HG02678 (cell line): ENCODE results near the gene SLC17A8.
"Not testable (repeated sequence)": the region's sequence is repeated elsewhere in the genome, so short reads cannot be mapped to it uniquely, and the experiment has no call there.

Source experiments
- ATAC-seq: cut with Tn5 transposase; IDR thresholded peaks from one replicate; pipeline ENCODE4 v1.9.1; 2021; ENCODE audit warnings: mild to moderate bottlenecking, moderate library complexity; ENCODE audit not compliant: unreplicated experiment

SLC17A8 gene

DNA sequence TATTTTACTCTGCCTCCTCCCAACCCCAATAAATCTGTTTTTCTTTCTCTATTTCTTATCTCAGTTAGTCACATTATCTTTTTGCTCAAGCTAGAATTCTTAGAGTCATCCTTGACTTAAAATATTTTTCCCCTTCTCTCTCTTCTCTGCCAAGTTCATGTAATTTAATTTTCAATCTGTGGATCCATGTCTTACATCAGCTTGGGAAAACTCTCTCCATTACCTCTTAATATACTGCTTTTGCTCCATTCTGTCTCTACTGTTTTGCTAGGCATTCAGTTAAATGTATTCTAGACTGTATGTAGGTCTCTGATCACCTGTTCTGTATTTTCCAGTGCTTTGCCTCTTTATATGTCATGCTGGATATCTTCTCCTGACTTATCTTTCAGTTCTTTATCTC, 65.8 kb downstream of the SLC17A8 start:
- ATAC-seq: no peak

DNA sequence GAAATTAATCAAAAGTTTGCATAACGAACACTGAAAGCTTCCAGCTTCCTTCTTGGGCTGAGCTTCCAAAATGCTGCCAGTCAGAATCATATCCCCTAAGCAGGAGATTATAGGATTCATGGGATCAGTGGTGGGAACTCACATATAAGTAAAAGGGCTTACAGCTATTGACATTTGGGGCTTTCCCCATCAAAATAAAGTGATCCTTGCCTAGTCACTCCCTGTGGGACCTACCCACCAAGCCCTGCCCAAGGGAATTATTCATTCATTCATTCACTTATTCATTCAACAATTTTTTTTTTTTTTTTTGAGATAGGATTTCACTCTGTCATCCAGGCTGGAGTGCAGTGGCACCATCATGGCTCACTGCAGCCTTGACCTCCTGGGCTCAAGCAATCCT, 69.3 kb downstream of the SLC17A8 start:
- ATAC-seq: no peak

DNA sequence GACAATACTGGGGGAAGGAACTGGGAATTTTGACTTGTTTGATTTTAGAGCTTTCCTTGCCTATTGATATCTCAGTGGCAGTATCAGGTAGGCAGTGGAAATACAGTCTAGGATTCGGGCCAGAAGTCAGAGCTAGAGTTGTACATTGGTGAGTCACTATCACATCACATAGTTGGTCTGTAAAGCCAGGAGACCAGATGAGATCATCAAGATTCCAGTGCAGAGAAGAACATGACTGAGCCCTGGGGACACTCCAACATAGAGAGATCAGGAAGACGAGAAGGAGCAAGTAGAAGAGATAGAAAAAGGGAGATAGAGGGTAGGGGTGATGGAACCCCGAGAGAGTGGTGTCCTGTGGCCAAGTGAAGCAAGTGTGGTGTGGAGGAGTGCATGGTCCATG, 70.2 kb downstream of the SLC17A8 start:
- no peak for ATAC-seq

DNA sequence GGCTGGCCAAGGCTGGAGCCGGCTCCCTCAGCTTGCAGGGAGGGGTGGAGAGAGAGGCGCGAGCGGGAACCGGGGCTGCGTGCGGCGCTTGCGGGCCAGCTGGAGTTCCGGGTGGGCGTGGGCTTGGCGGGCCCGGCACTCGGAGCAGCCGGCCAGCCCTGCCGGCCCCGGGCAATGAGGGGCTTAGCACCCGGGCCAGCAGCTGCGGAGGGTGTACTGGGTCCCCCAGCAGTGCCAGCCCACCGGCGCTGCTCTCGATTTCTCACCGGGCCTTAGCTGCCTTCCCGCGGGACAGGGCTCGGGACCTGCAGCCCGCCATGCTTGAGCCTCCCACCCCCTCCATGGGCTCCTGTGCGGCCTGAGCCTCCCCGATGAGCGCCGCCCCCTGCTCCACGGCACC, 73.4 kb downstream of the SLC17A8 start:
- ATAC-seq: not testable (repeated sequence)

DNA sequence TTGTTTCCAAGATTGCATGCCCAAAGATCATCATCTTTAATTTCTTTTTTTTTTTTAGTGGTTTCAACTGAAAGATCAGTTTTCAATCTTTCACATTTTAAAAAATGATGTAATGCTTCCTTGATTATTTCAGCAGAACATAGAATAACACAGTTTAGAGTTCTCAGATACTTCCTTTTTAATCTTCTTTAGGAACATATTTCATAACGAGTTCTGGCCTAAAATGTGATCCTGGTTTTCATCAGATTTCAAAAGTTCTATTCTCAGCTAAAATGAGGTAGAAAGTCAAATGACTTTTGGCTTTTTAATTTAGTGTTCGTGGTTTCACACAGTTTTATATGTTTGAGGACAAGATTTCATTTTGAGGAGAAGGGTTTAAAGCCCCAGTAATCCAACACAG, 76.8 kb downstream of the SLC17A8 start:
- ATAC-seq: no peak

DNA sequence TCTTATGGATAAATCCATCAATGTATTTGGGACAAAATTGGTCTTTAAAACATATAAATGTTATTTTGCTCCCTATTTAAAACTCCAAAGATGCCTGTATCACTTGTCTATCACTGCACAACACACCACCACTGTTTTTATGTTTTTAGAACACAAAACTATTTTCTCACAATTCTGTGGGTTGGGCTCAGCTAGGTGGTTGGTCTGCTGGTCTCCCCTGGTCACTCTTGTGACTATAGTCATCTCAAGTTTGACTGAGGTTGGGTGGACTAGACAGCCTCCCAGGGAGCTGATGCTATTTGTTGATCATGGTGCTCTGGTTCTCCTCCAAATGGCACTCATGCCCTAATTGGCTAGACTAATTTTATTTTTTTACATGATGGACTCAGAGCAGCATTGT, 77.3 kb downstream of the SLC17A8 start:
- no peak for ATAC-seq

DNA sequence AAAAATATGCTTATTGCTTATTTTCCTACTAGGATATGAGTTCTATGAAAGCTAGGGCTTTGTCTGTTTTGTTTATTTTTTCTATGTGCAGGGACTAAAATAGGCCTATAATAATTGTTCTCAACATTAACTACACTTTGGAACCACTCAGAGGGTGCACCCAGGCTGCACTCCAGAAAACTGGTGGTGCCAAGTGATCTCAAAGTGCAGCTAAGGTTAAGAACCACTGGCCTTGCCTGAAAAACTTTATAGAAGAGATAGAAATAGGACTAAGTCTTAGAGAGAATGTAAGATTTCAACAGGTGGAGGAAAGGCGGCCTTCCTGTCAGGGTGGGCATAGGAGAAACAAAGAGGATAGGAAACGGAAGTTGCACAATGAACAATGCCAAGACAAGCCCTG, 79.1 kb downstream of the SLC17A8 start:
- no peak for ATAC-seq

DNA sequence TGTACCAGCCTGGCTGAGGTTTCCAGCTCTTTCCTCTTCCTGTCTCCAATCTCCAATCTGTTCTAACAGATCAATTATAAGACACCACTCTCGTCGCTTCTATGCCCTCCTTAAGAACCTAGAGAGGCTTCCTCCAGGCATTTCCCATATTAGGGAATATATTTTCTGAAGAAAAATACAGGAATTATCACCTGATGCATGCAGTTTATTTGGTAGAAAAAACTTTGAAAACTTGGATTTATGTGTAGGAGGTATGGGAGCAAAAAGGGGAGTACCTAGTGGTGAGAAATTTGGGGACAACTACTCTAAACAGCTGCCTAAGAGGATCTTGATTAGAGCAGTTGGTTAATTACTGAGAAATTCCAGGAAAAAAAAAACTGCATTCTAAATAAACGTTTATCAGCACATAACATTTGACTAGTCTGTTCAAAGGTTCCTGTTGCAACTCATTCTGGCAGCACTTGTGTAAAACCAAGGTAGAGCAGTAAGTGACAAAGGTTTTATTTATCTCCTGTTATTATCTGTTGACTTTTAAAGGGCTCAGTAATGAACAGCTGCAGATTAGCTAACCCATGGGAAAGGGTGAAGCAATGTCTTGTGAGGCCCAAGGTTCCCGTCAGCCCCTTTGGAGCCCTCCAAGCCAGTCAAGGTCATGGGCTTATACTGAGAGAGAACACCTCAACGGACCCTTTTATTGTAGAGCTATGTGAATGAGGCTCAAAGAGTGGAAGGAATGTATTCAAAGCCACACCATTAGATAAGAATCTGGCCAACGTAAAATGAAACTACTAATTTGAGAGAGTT, 80.4 kb downstream of the SLC17A8 start:
- no peak for ATAC-seq

DNA sequence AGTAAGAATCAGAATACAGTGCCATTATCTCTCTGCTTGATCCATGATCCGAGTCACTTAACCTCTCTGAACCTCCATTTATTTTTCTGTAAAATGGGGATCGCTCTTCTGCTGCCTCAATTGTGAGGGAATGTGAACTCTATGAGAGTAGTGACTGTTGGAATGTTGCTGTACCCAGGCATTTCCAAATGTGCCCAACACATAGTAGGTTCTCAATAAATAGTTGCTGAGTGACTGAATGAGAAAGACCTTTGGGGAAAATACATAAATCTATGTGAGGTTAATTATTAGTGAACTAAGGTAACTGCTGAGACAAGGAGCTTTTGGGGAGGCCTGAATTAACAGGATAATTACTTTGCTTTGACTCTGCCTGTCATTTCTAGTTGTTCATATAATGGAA, 82.9 kb downstream of the SLC17A8 start:
- no peak for ATAC-seq

DNA sequence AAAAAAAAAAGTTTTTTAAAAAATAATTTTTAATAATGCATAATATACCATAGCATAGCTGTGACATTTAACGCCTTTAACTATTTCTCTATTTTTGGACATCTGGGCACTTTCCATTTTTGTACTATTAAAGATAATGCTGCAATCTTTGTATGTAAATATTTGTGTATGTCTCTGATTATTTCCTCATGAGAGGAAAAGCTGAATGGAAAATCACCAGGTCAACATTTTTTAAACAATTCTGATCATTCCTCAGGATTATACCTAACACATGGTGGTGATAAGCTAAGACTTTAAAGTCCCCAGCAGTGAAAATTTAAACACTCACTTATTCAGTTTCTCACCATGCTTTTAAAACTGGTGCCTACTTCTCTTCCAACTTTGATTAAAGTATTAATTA, 85.5 kb downstream of the SLC17A8 start:
- ATAC-seq: no peak

DNA sequence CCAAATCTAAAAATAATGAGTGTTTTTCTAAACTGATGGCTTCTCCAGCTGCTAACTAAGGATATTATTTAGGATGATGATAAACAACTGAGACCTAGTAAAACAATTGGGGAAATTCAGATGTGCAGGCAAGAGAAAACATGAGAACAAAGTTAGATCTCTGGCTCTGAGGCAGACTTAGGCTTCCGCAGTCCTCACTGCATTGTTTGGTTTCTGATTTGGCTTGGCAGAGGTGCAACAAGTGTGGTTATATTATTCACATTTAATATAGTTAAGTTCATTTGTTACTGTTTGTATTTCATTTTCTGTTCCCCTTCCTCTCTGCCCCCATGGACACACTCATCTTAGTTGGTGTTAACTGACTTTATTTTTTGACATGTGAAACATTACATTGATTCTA, 86.6 kb downstream of the SLC17A8 start:
- no peak for ATAC-seq

DNA sequence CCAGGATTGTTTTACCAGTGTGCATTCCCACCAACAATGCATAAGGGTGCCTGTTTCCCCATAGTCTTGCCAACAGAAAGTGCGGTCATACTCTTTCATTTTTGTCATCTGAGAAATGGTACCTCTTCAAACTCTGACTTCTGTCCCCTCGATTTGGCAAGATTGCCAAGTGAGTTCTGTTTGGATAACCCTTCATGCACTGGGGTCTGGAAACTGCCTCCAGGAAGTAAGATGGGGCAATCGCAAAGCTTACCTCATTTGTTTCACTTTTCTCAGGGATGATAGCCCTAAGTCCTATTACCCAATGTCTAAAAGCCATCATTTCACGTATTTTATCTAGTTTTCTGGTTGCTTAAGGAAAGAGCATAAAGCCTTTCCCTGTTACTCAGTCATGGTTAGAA, 88.2 kb downstream of the SLC17A8 start:
- no peak for ATAC-seq

DNA sequence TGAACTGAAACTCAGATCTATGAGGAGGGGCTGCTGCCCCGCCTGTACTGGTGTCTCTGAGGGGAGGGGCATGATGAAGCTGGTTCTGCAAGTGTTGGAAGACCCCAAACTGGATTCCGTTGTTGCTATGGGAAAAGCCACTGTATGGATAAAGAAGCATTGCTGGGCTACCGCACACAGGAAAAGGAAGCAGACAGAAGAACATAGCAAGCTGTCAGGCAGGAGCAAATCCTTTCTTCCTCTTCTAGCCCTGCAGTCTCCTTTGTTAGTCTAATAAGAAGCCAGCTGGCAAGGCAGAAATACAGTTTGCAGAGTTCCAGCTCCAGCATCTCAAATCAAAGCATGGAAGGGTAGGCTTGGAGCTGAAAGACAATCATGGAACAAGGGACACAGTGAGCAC, 90.5 kb downstream of the SLC17A8 start:
- no peak for ATAC-seq

DNA sequence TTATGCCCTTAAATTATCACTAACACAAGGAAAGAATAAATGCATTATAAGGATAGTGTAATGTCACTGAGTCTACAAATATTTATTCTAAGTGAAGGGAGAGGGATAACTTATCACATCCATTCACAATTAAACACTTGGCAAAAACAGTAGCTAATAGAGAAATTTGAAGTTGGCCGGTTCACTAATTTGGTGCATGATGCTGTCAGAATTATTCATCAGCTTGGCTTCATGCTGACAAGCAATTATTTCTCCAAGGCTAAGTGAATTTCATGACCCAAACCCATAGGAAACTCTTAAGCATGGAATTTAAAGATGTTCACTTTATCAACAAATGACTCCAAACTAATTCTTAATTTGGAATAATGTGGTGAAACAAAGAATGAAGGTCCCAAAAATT, 91.8 kb downstream of the SLC17A8 start:
- no peak for ATAC-seq

DNA sequence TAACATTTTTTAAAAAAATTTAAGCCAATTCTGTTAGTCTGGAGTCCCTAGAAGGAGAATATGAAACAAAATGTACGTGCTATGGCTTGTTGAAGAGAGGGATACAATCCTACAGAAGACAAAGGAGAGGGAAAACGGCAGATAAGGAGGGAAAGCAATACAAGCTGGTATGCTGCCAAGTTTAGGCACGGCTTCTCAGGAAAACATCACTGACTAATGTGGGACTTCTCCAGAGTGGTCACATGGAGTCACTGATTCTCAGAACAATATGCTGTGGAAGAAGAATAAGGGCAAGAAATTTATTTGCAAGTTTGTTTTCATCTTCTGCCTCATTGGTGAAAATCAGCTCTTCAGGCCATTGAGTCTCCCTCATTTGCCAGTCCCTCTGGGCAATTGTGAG, 93.9 kb downstream of the SLC17A8 start:
- no peak for ATAC-seq

DNA sequence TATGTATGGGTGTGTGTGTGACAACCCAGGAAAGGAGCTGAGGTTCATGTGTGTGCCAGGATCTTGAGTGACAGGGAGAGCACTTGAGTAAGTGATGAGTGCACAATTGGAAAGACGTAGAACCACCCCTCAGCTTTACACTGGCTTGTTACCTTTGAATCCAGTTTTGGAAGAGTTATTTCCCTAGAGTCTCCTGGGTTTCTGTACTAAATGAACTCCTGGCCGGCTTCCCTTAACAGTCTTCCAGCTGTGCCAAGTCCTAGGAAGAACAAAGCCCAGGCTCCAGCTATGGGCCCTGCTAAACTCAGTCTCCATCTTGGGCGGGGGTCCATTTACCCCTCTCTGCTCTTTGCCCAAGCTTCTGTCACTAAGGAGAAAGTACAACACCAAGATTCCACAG, 97.1 kb downstream of the SLC17A8 start:
- no peak for ATAC-seq

DNA sequence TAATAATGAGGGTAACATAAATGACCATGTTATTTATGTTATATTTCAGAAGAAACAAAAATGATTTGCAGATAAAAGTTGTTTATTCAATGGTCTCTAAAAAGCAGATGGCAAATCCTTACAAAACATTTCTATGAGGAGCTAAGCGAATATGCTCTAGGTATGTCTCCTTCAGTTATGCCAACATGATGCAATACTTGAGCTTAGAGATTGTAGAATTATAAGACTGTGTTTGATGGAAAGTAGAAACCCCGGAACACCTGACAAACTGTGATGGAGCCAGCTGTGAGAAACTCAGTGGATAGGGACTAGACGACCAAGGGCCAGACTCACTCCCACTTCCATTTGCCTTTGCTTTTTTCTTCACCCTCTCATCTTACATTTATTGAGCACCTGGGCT, 99.0 kb downstream of the SLC17A8 start:
- no peak for ATAC-seq

DNA sequence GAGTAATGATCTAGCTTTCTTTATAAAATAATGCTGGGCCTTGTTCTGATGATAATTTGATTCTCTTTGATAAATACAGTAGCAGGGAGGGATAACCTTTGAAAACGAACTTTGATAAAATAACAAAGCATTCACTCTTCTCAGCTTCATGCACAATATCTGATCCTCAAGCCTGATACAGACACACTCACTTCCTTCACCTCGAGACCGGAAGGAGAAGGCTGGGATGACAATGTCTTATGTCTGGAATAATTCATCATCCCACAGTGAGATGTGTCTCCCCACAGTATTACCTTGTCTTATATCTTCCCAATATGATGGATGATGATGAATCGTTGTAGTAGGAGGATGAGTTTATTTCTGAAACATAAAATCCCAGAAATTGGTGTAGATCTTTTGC, 101.3 kb downstream of the SLC17A8 start:
- no peak for ATAC-seq

DNA sequence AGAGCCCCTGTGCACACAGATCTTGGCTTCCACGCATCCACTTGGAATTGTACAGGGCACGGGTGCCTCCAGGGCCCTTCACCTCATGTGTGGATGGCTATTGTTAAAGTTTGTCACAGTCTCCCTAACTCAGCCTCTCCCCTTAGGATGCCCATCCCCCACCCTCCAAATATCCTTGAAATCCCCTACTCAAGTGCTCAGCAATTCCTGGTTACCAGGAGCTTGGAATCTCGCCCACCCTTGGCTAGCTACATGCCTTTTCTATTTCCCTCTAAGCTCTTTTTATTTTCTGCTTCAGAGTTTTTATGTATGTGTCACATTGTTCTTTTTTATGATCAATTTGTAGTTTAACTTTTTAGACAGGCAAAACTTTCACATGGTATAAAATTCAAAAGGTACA, 103.8 kb downstream of the SLC17A8 start:
- no peak for ATAC-seq

DNA sequence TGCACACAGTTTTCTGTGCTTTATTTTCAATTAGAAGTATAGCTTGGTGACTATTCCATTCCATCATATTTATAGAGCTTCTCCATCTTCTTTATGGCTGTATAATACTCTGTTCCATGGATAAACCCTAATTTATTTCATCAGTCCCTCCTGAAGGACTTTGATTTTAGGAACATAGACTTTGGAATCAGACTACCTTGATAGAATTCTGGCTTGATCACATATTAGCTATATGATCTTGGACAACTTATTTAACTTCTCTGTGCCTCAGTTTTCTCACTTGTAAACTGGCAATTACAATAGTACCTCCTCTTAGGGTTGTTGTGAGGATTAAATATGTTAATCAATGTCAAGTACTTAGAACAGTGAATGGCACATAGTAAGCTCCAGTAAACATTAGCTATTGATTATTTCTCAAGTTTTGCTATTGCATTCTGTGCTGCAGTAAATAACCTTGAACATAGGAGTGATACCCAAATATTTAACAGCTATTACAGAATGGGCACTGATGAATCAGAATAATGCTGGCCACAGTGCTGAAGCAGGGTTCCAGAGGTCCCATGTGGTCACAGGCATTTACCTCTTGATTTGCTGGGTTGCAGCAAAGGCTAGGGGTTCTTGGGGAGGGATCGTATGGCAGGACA, 104.6 kb downstream of the SLC17A8 start:
- no peak for ATAC-seq

DNA sequence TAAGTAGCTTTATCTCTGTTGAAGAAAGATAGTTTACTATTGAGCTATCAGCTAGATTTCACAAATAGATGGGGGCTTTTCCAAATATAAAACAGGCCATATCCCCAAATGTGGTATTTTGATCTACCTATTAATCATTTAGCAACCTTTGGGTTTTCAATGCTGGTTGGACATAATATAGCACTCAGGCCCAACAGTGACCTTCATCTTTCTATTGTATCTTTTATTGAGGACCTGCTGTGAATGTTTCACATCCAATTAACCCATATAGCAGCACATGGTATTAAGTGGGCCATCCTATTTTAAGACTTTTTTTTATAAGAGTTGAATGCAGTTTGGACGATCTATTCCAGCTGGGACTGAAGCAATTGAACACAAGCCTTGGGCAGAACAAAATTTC, 106.8 kb downstream of the SLC17A8 start:
- ATAC-seq: no peak

DNA sequence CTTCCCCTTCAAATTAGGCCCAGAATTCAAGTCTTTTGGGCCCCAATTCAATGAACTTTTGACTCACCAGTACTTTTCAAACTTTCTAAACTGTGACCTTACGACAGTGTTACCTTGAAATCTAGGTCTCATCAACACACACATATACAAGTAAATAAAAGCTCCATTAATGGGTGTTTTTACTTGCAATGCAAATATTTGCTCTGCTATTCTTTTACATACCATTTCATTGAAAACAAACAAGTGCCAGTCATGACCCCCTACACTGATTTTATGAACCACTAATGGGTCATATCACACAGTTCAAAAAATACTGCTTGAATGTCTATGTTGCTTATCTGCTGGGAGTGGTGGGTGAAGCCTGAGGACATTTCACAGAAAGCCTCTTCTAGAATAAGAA, 107.7 kb downstream of the SLC17A8 start:
- no peak for ATAC-seq

DNA sequence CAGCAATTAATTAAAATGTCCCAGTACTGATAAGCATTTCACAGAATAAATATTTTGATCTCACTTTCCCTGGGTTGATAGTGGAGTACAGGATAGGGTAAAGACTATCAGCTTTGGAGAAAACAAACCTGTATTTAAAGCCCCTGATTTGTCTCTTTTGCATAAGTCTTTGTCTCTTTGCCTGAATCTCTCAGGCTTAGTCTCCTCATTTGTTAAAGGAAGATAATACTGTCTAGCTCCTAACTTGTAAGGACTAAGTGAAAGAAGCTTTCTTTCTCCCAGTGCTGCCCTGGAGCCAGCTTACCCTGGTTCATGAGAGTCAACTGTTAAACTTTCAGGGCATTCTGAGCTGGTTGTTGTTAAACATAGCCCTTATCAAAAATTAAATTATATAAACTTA, 111.3 kb downstream of the SLC17A8 start:
- no peak for ATAC-seq
